NOMO-1 treated with DMSO at 0.1 percent for 48 hours (cell line): ENCODE results near the gene SLC16A12.

Experiments used
- DNase-seq: peaks from one replicate; lab custom pipeline; 2025; ENCODE audit not compliant: unreplicated experiment; lab: John Stamatoyannopoulos, UW

Gene SLC16A12, protein sequence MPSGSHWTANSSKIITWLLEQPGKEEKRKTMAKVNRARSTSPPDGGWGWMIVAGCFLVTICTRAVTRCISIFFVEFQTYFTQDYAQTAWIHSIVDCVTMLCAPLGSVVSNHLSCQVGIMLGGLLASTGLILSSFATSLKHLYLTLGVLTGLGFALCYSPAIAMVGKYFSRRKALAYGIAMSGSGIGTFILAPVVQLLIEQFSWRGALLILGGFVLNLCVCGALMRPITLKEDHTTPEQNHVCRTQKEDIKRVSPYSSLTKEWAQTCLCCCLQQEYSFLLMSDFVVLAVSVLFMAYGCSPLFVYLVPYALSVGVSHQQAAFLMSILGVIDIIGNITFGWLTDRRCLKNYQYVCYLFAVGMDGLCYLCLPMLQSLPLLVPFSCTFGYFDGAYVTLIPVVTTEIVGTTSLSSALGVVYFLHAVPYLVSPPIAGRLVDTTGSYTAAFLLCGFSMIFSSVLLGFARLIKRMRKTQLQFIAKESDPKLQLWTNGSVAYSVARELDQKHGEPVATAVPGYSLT

DNA sequence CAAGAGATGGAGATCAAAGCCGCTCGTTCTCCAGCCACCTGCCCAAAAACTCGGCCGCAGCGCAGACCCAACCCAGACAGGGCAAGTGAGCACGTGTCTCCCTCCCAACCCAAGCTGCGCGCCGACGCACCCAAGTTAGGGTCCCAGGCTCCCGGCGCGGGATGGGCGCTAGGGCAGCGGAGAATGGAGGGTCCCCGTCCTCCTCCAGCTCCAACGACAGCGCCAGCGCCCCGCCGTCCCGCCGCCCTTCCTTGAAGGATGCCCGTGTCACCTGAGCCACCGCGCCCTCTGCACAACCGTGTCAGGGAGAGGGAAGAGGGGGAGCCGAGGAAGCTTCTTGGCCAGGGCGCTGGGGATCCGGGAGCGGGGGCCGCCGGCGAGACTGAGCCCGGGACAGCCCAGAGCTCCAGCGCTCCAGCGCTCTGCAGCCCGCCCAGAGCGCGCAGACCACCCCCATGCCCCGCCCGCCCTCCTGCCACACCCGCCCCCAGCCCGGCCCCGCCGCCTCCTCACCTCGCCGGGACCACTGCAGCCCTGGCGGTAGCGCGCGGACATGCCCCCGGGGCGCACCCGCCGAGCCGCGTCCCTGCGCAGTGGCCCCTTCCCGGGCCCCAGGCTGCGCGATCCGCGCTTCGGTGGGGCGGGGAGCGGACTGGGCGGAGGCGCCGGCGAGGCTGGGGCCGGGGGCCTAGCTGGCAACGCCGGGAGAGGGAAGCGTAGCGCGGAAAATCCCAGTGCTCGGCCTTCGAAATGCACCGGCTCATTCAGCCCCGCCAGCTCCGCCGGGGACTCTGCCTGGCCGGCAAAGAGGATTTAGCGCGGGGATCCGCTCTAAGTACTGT is at the start of gene SLC16A12:
TSS of gene SLC16A12 (minus strand) at position 424 of the 842 bp plus-strand sequence. CDS start 73,016 bp downstream, outside the sequence.
- DNase-seq, result no peak

DNA sequence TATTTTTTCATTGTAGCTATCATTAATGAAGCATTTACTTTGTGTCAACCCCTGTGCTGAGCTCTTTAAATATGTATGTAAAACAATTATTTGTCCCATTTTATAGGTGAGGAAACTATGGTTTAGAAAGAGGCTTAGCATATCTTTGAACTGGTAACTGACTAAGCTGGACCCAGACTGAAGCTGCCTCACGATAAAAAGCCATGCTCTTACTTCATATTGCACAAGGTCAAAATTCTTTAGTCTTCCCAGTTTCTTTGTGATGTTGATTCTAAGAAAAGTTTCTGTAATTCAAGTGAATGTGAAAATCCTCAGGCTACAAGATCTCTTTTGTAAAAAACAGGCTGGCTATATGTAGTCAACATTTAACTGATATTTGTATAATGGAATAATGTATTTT is 46.6 kb upstream of the SLC16A12 start:
- no peak for DNase-seq

DNA sequence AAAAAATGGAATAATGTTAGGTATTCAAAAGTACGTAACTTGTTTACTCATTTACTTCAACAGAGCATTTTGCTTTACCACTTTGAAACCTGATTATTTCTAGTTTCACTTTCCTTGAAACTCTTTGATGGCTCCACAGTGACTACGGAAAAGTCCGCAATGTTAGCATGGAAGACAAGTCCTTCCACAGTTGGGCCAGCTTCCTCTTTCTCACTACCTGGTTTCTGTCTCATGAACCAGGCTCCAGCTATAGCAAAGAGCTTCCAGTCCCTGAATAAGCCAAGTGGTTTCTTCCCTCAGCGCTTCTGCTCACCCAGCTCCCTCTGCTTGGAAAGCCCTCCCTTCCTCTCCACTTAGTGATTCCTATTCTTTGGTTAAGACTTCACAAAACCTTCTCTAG is 44.8 kb upstream of the SLC16A12 start:
- peak; percentile 7 for DNase-seq

DNA sequence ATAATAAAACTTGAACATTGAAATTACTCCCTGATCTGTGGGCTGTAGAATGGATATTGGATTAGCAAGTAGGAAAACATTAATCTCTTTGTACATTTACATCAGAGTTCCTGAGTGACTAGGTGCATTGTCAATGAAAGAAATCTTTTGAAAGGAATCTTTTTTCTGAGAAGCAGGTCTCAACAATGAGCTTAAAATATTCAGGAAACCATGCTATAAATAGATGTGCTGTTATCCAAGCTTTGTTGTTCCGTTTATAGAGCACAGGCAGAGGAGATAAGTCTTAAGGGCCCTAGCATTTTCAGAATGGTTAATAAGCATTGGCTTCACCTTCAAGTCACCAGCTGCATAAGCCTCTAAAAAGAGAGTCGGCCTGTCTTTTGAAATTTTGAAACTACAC is 41.3 kb upstream of the SLC16A12 start:
- no peak for DNase-seq

DNA sequence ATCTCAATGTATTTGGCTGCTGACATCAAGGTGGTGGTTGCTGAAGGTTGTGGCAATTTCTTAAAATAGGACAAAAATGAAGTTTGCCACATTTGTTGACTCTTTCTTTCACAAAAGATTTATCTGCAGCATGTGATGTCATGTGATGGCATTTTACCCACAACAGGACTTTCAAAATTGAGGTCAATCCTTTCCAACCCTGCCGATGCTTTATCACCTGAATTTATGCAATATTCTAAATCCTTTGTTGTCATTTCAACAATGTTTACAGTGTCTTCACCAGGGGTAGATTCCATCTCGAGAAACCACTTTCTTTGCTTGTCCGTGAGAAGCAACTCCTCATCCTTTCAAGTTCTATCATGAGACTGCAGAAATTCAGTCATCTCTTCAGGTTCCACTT is 40.6 kb upstream of the SLC16A12 start:
- no peak for DNase-seq

DNA sequence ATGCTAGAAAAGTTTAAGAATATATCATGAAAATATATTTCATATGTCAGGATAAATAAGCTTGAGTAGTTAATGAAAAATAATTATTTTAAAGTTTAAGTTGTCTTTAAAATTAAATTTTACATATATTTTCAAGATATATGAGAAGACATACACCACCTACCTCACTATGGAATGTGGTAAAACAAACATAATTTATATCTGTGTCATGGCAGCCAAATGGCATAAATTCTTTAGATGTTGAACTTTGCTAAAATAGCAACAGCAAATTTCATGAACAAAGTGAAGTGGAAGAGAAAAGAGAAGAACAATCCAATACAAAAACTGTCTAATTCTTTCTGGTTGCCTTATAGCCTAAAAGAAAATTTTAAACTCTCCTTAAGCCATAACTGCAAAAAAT is 39.6 kb upstream of the SLC16A12 start:
- no peak for DNase-seq

DNA sequence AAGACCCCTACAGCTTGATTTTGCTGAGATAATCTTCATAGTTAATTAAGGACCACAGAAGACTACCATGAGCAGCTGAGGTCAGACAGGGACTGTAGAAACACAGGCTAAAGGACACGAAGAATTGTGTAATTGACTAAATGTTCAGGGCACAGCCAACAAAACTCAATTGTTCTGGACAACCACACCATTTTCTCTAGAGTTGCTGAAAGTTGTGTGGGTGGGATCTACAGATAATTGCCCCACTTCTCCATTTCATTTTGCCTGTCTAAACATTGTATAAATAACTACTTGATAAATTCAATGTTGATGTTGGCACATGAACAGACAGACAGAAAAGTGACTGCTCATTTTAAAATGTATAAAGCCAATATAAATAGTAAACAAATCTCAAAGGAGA is 39.0 kb upstream of the SLC16A12 start:
- DNase-seq, result no peak

DNA sequence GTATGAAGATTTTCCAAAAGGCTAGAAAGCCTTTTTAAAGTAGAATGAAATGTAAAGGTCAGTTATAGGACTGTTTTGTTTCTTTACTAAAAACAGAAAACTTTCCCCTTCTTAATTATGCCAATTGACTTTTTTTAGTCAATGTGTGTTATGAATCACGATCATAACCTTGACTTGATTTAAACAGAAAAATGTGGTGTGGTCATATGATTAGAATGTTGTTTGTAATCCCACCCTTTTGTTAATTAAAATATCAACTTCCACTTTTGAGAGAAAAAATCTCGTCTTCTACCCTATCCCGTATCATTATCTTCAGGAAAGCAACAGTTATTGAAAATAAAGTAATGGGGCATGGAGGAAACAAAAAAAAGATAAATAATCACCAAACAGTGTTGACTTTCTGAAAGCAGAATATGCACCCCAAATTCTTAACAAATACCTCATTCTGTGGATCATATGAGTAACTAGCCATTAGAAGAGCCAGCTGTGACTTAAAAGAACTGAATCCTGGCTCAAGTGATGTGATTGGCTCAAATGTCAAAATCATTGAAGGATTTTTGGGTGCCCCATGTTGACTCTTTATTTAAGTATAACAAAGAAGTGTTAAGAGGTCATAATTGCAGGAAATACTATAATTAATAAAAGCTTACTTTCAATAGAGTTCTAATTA is 32.3 kb upstream of the SLC16A12 start:
- DNase-seq, result no peak

DNA sequence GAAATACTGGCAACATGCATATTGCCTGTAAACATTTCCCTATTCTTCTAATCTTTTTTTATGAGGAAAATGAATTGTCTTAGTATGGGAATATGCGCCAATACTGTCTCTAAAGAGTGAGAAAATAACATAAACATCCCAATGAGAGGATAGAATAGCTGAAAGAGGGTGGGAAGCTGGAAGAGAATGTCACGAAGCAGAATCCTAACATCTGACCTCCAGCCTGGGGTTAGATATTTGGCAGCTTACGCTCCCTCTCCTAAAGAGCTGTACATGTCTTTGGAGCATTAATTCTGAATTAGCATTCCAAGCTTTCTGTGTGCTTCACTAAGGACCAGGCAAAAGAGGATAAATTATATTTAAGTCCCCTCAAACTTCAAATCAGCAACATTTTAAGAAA is 31.6 kb upstream of the SLC16A12 start:
- DNase-seq, result no peak

DNA sequence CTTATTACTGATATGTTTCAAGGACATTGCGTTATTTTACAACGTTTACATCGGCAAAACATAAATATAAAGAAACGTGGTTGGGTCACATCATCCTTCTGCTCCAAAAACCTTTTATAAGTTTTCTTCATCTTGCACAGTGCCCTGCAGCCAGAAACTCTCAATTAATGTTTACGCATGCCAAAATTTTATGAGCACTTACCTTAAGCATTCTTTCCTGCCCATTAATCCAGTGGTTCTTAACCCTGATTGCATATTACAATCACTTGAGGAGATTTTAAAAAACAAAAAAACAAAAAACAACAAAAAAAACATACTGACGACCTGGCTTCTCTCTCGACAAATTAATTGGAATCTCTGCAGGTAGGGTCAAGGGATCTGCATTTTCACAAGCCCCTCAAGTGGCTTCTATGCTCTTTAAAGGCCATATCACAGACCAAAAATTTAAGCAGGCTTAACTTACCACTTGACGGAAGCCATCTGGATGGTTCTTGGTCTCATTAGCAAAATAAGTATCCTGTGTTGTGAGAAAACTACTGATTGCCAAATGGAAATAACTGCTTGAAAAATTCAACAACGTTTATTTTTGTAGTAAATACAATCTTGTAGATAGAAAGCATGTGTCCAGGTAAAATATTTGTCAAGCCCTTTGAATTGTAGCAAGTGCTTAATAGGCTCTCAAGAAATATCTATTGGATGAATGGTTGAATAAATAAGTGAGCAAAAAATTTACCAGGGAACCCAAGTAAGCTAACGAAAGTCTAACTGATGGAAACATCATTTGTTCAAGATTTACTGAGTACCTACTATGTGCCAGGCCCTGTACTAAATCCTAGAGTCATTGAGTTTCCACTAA is 30.9 kb upstream of the SLC16A12 start:
- no peak for DNase-seq

DNA sequence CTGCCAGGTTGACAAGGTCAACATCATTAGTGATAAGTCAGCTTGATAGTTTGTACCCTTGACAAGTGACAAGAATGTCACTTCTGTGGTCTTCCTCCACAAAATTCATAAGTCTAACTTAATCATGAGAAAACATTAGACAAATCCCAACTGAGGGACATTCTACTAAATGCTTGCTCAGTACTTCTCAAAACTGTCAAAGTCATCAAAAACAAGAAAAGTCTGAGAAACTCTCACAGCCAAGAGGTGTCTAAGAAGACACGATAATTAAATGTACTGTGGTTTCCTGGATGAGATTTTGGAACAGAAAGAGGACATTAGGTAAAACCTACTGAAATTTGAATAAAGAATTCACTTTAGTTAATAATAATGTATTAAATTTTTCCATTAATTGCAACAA is 29.8 kb upstream of the SLC16A12 start:
- DNase-seq, result no peak

DNA sequence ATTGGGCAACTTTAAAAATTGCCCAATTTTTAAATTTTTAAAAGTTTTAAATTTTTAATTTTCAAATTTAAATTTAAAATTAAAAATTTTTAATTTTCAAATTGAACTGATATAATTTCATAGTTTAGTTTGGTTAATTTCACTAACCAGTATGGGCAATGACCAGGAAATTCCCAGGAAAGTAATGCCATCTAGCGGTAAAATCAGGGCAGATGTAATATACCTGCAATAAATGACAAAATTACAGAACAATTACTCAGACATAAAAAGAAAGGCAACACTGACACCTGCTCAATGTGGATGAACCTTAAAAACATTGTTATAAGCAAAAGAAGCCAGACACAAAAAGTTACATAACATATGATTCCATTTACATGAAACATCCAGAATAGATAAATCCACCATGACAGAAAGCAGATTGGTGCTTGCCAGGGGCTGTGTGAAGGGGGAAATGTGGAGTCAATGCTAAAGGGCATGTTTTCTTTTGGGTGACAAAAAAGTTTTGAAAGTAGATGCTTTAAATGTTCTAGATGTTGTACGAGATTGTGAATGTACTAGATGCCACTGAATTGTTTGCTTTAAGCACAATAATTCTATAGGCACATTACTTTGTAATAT is 28.6 kb upstream of the SLC16A12 start:
- DNase-seq, result peak; percentile 18

DNA sequence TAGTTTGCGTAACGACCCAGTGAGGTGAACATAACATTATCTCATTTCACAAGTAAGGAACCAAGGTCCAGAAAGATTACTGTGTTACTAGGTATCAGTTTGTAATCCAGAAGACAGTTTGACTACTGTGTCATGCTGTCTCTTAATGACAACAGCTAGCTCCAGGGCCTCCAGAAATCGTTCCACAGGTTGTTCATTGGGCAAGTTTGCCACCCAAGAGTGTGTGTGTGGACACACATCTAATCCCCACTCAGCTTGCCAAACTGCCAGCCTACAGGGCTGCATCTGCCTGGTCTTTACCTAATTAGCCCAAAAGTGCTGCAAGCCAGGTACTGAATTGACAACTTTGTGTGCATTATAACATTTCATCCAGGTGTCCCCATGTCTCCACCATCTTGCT is 27.9 kb upstream of the SLC16A12 start:
- no peak for DNase-seq

DNA sequence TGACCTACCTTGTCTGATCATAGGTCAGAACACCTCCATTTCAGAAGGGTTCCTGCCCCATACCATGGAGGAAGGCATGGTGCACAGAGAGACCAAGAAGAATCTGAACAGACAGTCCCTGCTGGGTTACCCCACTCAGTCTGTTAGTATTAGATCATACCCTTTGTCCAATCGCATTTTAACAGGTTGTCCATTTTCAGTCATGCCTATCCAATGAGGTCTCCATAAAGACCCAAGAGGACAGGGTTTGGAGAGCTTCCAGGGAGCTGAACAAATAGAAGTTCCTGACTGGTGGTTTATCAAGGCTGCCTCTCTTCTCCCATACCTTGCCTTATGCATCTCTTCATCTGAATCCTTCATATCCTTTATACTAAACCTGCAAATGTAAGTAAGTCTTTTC is 21.2 kb upstream of the SLC16A12 start:
- no peak for DNase-seq

DNA sequence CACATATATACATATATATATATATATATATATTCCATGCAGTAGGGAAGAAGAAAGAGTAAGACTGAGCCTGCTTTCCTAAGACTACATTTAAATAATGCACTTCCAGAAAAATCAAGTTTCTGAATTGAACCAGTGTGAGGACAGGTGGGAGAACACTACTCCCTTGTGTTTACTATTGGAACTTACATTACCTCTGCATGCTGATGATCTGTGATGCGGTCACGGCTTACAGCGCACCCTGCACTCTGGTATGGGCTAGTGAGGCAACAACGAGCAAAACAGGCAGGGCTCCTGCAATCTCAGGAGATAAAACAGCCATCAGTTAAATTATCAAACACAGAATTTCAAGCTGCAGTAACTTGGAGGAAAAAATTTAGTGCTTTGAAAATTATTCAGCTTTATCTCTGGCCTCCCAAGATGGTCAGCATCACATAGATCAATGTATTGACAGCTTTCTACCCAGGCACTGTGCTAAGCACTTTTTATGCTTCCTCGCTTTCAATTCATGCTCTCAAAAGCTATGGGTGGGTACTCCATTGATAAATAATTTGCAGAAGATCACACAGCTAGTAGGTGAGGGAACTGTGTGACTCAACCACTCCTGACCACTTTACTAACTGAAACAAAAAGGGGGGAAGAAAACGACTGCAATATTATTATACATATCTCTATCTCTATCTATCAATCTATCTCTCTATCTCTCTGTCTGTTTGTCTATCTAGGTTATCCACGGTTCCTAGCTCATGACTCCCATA is 20.5 kb upstream of the SLC16A12 start:
- DNase-seq, result no peak

DNA sequence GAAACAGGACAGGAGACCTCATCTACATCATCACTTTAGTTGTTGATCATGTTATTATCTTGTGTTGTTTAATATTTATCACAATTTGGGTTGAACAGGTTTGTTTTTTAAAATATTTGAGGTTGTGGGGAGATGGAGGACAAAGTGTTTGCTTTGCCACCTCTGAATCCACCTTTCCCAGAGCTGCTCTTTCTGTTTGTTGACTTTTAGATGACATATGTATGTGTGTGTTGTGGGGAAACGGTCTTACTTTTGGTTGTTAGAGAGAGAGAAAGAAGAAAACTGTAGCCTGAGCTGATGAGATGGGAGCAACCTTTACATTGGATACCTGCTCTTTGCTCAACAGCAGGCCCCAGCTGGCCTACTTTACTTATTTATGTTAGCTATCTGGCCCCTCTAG is 19.0 kb upstream of the SLC16A12 start:
- DNase-seq, result no peak

DNA sequence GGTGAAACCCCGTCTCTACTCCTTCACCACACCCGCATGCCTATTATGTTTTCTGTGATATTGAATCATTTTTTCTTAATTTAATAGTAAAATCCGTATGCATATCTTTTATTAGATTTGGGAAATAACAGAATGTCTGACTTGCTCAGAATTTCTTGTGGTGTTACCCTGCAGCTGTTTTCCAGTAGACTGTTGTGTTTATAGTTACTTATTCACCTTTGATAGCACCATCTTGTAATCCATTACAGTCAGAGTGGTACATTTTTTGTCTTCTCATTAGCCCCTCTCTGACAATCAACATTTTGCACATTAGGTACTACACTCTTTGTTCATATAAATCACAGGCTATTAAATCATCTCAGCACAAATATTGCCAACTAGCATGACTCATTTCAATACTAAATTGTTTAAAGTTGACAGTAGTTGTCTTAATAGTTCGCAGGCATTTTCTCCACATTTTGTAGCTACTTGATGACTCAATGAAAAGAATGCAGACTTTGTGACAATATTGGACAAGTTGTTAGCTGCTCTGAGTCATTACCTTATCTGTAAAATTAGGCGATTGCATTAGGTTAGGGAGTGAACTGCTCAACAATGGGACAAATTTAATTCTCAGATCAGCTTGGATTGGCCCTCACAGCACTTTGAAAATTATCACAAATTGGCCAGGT is 17.8 kb upstream of the SLC16A12 start:
- DNase-seq, result no peak

DNA sequence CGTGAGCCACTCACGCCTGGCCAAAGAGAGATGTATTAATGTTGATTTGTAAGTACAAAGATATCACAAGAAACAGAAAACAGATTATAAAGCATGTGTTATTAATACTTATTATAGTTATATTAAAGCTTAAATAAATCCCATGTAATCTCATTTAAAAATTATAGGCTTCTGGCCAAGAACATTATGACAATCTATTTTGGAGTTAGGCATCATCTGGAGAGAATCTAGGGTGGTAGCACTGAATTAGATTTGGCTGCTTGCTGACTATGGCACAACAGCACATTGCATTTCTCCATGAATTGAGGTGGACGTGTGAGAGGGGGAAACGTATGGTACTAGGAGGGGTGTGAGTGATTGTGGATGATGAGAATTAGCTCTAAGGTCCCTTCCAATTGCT is 16.8 kb upstream of the SLC16A12 start:
- no peak for DNase-seq

DNA sequence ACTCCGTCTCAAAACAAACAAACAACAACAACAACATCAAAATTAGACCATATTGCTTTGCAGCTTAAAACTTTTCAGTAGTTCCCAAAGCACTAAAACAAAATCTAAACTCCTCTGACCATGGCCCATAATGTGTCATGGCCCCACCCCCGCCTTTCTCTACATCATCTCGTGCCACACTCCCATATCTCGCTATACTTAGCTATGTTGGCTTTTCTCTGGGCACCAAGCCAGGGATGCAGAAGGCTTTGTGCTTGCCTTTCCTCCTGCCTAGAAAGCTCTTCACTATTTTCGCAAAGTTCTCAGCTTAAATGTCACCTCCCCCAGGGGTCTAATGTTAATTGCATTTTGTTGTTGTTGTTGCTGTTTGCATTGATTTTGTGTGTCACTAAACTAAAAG is 15.1 kb upstream of the SLC16A12 start:
- no peak for DNase-seq
